Measurements from ENCODE around the gene RAB28.

The RAB28 gene

DNA sequence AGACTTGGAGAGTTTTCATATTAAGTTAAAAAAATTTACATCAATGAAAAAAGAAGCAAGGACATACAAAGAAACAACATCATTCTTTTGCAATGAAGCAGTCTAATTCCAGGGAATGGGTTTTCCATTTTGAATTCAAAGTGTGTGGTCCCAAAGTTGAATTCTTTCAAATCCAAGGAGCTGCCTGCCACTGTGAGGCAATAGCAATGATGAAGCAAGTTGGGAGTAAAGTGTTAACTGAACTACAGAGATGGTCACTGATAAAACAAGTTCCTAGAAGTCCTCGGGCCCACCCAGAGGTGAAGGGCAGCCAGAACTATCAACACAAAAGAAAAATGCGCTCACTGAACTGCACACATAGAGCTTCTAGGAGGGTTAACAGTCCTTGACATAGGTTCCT is 115.9 kb downstream of the RAB28 start:
- no peak for DNase-seq

DNA sequence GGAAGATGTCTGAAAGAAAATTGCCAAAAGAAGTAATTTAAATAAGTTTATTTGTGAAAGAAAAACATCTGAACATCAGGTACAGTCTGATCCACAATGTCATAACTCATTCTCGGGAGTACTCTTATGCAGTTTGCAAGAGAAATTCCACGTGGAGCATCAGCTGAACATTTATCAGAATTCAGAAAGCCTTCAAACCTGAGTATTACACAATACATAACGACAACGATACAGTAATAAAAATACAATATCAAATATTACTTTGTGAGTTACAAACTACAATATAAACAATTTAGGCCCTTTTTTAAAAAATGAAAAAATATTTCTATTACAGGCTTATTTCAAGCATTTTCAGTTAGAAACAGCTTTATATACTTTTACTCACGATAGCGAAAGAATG is 116.4 kb downstream of the RAB28 start:
- DNase-seq = no peak

GRCh38 chr4:13367244-13367643 is 116.9 kb downstream of the RAB28 start:
- DNase-seq = no peak

GRCh38 chr4:13365195-13365594 is 118.9 kb downstream of the RAB28 start:
- DNase-seq = no peak

DNA sequence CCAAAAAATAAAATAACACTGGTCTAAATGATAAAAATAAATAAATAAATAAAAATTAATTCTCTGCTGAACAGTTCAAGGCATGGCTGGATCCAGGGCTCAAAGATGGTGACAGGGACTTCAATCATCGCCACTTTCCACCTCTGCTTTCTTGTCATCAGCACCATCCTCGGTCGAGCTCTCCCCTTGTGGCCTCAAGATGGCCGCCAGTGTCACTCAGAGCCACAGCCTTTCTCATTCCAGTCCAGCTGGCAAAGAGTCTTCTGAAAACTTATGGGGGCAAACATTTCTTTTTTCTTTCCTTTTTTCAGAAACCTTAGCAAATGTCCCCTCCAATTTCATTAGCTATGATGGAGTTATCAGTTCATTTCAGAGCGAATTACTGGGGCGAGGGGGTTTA is 119.5 kb downstream of the RAB28 start:
- DNase-seq = no peak

- no peak for DNase-seq
These were observed 120.0 kb downstream of the RAB28 start for GRCh38 chr4:13364172-13364571.

GRCh38 chr4:13359809-13360208 is 124.3 kb downstream of the RAB28 start:
- no peak for DNase-seq

DNA sequence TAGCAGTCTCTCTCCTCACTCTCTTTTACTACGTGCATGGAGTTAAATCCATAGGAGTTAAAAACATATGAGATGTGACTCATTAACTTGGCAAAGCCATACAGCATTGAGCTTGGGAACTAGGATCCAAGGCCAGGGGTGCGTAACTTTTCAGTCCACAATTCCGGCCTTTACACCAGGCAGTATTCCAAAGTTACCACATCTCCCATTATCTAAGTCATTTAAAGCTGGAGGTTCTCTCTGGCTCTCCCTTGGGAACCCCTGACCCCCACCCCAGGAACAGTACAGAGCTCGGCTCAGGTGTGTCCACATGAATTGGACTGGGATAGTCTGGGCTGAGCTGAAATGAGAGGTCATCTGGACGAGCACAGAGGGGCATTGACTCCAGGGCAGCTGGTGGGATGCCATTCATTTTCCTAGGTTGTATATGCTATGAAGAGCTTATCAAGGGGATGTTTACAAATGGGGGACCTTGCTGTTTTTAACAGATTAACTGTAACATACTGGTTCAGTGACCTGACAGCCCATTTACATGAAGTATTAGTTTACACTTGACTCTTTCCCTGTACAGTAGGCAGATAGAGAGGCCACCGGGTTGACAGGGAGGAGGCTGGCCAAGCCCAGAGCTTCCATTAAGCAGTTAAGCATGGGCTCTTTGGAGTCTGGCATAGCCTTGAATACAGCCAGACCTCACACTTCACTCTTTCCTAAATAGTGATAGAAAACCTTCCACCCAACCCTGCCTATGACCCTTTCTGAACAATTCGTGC is 128.8 kb downstream of the RAB28 start:
- no peak for DNase-seq

DNA sequence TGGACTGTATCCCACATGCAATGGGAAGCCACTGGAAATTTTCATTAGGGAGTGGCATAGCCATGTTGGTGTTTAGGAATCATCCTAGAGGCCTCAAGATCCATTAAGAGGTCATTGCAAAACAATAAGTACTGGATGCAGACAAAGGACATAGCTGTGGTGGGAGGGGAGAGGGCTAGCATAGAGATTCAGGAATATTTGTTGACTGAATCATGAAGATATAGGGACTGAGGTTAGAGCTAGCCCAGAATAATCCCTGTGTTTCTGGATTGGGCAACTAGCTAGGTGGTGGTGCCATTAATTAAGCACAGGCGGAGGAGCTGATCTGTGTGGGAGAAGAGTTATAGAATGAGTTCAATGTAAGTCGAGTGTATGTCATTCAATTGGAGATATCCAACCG is 135.0 kb downstream of the RAB28 start:
- no peak for DNase-seq

DNA sequence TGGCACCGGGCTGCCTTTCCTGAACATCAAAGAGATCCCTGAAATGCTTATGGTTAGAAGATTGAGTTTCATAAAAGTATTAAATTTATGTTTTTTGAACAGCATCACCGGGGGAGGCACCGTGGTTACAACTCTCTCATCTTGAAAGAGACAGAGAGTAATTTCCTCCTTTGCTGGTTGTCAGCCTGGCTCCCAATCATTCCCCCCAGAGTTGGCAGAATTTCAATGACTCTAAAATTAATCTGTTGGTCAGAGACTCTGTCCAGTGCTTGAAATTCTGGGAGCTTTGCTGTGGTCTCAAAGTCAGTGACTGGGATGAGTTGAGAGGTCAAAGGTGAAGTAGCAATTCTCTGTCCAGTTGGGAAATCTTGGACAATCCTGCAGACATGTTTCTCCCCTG is 135.9 kb downstream of the RAB28 start:
- no peak for DNase-seq

DNA sequence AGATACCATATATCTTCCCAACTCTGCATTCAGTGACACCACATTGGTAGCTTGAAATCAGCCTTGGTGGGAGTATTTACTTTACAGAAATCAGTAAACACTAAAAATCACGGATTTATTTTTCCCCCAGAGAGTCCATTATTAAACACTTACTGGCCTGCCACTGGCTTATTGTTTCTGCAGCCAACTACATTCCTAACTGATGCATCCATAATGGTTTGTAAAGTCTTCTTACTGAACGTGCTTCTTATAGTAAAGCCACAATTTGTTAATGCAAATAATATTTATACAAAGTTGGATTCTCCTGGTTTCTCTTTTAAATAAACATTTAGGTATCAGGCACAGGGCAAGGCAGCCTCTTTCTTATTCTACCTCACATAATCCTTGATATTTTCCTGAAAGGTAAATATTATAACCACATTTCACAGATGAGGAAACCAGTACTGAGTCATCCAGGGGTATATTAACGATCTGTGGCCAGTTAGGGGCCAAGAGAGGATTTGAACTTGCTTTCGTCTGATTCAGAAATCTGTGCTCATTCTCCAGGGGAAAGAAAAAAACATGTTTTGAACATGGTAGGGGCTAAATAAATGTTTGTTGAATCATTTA is 136.5 kb downstream of the RAB28 start:
- DNase-seq = no peak

DNA sequence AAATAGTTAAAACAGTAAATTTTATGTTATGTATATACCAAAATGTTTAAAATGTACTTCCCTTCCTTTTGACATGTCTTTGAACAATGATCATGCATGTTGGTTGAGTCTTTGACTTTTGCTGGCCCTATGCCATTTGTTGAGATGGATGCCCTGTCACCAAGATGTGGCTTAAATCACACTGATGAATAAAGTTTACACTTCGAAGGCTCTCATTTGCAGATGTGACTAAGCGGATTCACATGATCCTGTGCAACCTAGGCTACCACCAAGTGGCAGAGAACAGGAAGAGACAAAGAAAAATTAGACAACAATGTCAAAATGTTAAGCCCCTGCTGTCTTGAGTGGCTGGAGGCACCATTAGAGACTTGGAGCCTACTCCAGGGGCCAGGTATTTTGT is 139.9 kb downstream of the RAB28 start:
- DNase-seq = no peak

DNA sequence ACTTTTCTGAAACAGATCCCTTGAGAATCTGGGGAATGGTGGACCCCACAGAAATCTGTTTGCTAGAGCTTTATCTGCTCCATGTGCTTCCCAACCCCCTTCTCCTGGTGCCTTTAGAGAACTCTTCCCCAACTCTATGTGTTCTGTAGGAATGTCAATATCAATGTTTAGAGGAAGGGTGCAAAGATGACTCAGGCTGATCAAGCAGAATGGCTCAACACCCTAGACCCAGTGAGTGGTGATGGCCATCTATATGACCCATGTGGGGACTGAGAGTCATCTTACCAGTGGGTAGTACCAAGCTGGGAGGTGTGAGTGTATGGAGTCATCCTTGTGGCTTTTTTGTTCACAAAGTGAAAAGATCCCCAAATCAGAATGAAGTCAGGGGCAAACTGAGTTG is 143.5 kb downstream of the RAB28 start:
- DNase-seq = no peak

- DNase-seq = no peak
These were observed 152.3 kb downstream of the RAB28 start for GRCh38 chr4:13331827-13332226.

DNA sequence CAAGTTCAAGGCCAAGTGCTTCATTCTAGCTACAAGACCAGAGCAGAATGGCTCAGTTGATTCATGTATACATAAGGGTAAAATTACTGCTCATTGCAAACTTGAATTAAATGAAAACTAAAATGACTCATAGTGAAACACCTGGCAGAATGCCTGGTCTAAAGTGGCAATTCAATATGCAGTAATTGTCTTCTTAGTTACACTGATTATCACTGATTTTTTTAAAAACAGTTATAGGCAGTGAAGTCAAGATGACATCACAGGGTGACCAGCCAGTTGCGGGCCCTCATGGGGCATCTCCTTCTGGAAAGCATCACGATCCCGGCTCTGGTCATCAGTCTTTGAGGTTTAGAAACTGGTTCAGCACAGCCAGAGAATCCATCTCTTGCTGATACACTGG is 154.2 kb downstream of the RAB28 start:
- peak in 1 of 2 experiments; percentile 10 for DNase-seq

GRCh38 chr4:13329340-13329850 is 154.7 kb downstream of the RAB28 start:
- no peak for DNase-seq

- DNase-seq = no peak
These were observed 155.5 kb downstream of the RAB28 start for GRCh38 chr4:13328591-13328990.

GRCh38 chr4:13327991-13328390 is 156.1 kb downstream of the RAB28 start:
- DNase-seq = no peak

- DNase-seq = no peak
These were observed 158.4 kb downstream of the RAB28 start for GRCh38 chr4:13325744-13326143.

- DNase-seq = no peak
These were observed 160.2 kb downstream of the RAB28 start for GRCh38 chr4:13323921-13324320.

- DNase-seq = peak in 1 of 2 experiments; percentile 1
These were observed 161.4 kb downstream of the RAB28 start for GRCh38 chr4:13322681-13323101.
